ENCODE results near the gene INTS3.

Gene INTS3

GRCh38 chr1:153752072-153752471 lies 24.2 kb downstream of the INTS3 start:
- Histone ChIP-seq H3K4me3 (ENCODE audit: low read depth, low read length) (no peak overlapping the region), H3K36me3 (ENCODE audit: control insufficient read depth in 2 of 2, insufficient read depth in 1 of 2, low read length in 2 of 2) (peaks cover 61 to 99% of the 10 kb centered on the region in 2 experiments), H3K27ac (ENCODE audit: extremely low read depth, low read depth, low read length) (no peak overlapping the region), H3K4me1 (ENCODE audit: control insufficient read depth, insufficient read depth, low read length) (no peaks in the 10 kb centered on the region), H3K9me3 (ENCODE audit: control insufficient read depth, insufficient read depth, low read depth, low read length) (no peaks in the 10 kb centered on the region)
- CTCF ChIA-PET, result interaction anchor here (0.9 to 5.8 kb wide), 4 partner anchors 37 to 602 kb away, joined by 3 to 55 read pairs (median 8); partner anchors contain the start of gene NPR1
- TF ChIP-seq ZNF785 (tag by site-specific recombination; IDR thresholded peaks at IDR 0.05) (no peak), ZNF416 (tag by site-specific recombination; IDR thresholded peaks at IDR 0.05) (no peak), ZBTB8A (tag by site-specific recombination; IDR thresholded peaks at IDR 0.05) (no peak), ZNF585B (tag by site-specific recombination; IDR thresholded peaks at IDR 0.05) (no peak), ZNF280C (tag by site-specific recombination; IDR thresholded peaks at IDR 0.05) (no peak), SP2 (tag by site-specific recombination; IDR thresholded peaks at IDR 0.05) (no peak), PRDM2 (tag by site-specific recombination; IDR thresholded peaks at IDR 0.05; ENCODE audit: borderline replicate concordance) (no peak), ZNF423 (tag by site-specific recombination; IDR thresholded peaks at IDR 0.05) (no peak), ZNF266 (tag by site-specific recombination; IDR thresholded peaks at IDR 0.05; ENCODE audit: low read depth) (no peak), BCL11B (tag by site-specific recombination; IDR thresholded peaks at IDR 0.05; ENCODE audit: low read depth) (no peak), ZNF561 (tag by site-specific recombination; IDR thresholded peaks at IDR 0.05; ENCODE audit: borderline replicate concordance) (no peak), ZNF544 (tag by site-specific recombination; IDR thresholded peaks at IDR 0.05) (no peak), TRIM28 (IDR thresholded peaks at IDR 0.05; ENCODE audit: borderline replicate concordance, low read length) (no peak), GLIS1 (tag by site-specific recombination; IDR thresholded peaks at IDR 0.05) (no peak), ELK4 (IDR thresholded peaks at IDR 0.05; ENCODE audit: borderline replicate concordance, low read depth, low read length) (no peak), ZNF175 (tag by site-specific recombination; IDR thresholded peaks at IDR 0.05) (no peak)
- POLR2A ChIA-PET, result no interaction called here

- H3K36me3 ChIP-seq (ENCODE audit: control insufficient read depth in 2 of 2, insufficient read depth in 1 of 2, low read length in 2 of 2), result peaks cover 55 to 99% of the 10 kb centered on the region in 2 experiments
- H3K4me3 ChIP-seq (ENCODE audit: low read depth, low read length), result no peak overlapping the region
- POLR2A ChIA-PET, result no interaction called here
- TF ChIP-seq HOXC10 (CRISPR knock-in tag; IDR thresholded peaks at IDR 0.05) (no peak), ZNF843 (tag by site-specific recombination; IDR thresholded peaks at IDR 0.05) (no peak), ZNF501 (tag by site-specific recombination; IDR thresholded peaks at IDR 0.05) (no peak), GLI2 (tag by site-specific recombination; IDR thresholded peaks at IDR 0.05; ENCODE audit: borderline replicate concordance, low read depth) (no peak), ZNF155 (tag by site-specific recombination; IDR thresholded peaks at IDR 0.05) (no peak), ZNF248 (tag by site-specific recombination; IDR thresholded peaks at IDR 0.05) (no peak), ZNF221 (tag by site-specific recombination; IDR thresholded peaks at IDR 0.05; ENCODE audit: borderline replicate concordance) (no peak), ZNF600 (tag by site-specific recombination; IDR thresholded peaks at IDR 0.05) (no peak), ZNF174 (tag by site-specific recombination; IDR thresholded peaks at IDR 0.05) (no peak)
- H3K27ac ChIP-seq (ENCODE audit: extremely low read depth, low read depth, low read length), result no peak overlapping the region
- no peaks in the 10 kb centered on the region for H3K4me1 ChIP-seq (ENCODE audit: control insufficient read depth, insufficient read depth, low read length)
- CTCF ChIA-PET, result interaction anchor here (0.9 to 5.8 kb wide), 4 partner anchors 37 to 601 kb away, joined by 3 to 55 read pairs (median 8); partner anchors contain the start of gene NPR1
- H3K9me3 ChIP-seq (ENCODE audit: control insufficient read depth, insufficient read depth, low read depth, low read length), result no peaks in the 10 kb centered on the region
Measured at GRCh38 chr1:153752571-153753195, 24.8 kb downstream of the INTS3 start.
